GM19043 (cell line): ENCODE results near the gene PROB1.
"Not testable (repeated sequence)": the region's sequence is repeated elsewhere in the genome, so short reads cannot be mapped to it uniquely, and the experiment has no call there.

Source experiments
- ATAC-seq: cut with Tn5 transposase; IDR thresholded peaks from one replicate; pipeline ENCODE4 v1.9.1; 2021; ENCODE audit warnings: low read depth; ENCODE audit not compliant: unreplicated experiment

PROB1 gene

DNA sequence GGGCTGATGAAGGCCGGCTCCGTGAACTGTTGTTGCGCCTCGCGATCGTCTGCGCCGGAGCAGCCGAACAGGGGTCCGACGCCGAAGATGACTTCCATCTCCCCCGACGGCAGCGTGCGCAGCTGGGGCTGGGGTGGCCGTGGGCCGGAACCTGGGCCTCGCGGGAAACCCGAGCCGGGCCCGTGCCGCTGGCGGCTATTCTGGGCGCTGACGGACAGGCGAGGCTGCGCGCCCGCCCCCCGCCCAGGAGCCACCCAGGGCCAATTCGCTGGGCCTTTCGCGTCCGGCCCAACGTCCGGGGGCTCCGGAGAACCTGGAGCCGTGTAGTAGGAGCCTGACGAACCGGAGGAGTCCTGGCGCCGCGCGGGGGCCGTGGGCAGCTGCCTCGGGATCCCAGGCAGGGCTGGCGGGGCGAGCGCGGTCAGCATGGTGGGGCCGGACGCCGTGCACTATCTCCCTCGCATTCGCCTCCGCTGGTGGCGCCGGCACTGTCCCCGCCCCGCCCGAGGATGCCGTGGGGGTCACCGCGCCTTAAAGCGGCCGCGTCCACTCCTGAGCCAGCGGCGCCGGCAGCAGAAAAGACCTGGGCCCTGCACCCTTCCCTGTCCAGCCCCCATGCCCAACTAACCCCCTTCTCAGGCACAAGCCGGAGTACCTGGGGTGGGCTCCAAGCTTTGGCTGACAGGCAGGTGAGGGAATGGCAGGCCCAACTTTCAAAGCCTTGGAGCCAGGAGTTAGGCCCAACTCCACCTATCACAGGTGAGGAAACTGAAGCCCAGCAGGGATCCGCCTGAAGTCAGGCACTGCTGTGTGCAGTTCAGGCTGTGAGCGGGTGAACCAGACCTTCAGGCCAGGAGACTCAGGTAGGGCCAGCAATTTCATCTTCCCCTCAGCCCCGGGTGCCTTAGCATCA is at the start of gene PROB1:
TSS of gene PROB1 (minus strand) at position 451 of the 913 bp plus-strand sequence. CDS start at position 428, 23 bp downstream.
- no peak for ATAC-seq

- ATAC-seq = no peak
Measured at GRCh38 chr5:139443831-139444453, 49.0 kb upstream of the PROB1 start.

DNA sequence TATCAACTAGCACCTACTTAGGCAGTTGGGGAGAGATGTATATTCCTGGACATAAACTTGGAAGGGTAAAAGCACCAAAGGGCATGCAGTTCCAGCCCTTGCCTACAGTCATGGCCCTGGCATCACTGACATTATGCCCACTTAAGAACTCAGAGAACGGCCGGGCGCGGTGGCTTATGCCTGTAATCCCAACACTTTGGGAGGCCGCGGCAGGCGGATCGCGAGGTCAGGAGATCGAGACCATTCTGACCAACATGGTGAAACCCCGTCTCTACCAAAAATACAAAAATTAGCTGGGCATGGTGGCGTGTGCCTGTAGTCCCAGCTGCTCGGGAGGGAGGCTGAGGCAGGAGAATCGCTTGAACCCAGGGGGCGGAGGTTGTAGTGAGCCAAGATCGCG is 45.5 kb upstream of the PROB1 start:
- not testable (repeated sequence) for ATAC-seq

DNA sequence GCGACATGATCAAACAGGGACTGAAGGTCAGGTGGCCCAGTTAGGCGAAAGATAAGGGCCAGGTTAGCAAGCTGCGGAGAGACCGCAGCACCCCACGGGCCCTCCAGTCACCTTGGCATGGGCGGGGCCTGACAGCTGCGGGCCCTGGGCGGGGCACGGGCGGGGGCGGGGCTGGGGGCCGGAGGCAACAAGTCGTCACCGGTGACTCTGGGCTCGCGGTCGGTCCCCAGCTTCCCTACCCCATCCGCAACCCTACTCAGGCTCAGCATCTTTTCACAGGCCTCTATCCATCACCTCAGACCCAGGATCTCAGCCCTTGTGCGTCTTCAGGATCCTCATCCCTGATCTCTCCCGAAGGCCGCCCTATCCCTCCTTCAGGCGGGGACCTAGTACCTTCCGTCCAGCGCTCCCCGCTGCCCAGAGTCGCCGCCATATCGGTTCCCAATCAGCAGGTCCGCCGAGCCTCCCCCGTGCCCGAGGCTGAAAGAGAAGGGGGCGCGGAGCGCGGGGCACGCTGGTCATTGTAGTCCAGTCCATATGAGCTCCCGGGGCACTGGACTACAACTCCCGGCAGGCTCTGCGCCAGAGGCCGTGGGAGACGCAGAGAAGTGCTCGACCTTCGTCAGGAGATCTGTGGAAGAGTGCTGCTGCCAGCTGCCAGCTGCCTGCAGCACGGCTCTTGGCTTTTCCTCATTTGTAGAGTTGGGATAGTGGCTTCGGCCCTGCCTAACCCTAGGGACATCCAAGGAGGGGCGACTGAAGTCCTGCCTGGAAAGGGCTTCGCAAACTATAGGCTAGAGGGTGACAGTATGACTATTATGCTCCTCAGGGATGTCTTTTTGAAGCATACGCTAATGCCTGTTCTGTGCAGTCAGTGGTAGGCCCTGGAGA is 44.4 kb upstream of the PROB1 start, which contains the start of gene DNAJC18:
TSS of gene DNAJC18 (minus strand) at position 513 of the 891 bp plus-strand sequence. CDS start at position 433, 80 bp downstream.
- ATAC-seq = peak; percentile 93

- ATAC-seq = no peak
Measured at GRCh38 chr5:139438707-139439012, 43.8 kb upstream of the PROB1 start.

- no peak for ATAC-seq
Measured at GRCh38 chr5:139435676-139436075, 40.8 kb upstream of the PROB1 start.

- ATAC-seq = no peak
Measured at GRCh38 chr5:139431706-139432105, 36.8 kb upstream of the PROB1 start.

GRCh38 chr5:139430015-139430414 is 35.1 kb upstream of the PROB1 start:
- ATAC-seq = no peak

DNA sequence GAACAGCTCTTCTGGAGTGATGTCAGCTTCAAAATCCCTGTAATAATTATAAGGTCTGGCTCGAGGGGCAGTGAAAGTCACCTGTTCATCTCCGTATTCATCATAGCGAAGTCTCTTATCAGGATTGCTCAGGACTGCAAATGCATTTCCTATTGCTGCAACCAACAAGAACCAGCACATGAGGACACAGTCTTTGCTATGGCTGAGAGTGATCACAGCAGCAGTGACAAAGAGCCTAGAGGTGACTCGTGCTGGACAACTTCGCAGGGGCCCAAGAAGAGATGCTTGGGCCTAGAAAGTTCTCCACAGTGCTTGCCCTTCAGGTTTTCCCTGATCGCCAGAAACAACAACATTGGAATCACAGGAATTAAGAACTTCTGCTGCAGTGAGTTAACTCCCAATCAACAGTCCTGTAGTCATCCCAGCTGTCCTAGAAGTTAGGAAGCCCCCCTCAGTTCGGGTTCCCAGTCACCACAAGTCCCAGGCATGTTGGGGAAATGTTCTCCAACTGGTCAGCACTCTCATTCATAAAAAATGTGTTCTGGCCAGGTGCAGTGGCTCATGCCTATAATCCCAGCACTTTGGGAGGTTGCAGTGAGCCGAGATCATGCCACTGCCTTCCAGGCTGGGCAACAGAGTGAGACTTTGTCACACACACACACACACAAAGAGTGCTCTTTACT is 31.4 kb upstream of the PROB1 start:
- no peak for ATAC-seq

- no peak for ATAC-seq
Measured at GRCh38 chr5:139425497-139425896, 30.6 kb upstream of the PROB1 start.

GRCh38 chr5:139422307-139422893 is 27.5 kb upstream of the PROB1 start:
- ATAC-seq = no peak

DNA sequence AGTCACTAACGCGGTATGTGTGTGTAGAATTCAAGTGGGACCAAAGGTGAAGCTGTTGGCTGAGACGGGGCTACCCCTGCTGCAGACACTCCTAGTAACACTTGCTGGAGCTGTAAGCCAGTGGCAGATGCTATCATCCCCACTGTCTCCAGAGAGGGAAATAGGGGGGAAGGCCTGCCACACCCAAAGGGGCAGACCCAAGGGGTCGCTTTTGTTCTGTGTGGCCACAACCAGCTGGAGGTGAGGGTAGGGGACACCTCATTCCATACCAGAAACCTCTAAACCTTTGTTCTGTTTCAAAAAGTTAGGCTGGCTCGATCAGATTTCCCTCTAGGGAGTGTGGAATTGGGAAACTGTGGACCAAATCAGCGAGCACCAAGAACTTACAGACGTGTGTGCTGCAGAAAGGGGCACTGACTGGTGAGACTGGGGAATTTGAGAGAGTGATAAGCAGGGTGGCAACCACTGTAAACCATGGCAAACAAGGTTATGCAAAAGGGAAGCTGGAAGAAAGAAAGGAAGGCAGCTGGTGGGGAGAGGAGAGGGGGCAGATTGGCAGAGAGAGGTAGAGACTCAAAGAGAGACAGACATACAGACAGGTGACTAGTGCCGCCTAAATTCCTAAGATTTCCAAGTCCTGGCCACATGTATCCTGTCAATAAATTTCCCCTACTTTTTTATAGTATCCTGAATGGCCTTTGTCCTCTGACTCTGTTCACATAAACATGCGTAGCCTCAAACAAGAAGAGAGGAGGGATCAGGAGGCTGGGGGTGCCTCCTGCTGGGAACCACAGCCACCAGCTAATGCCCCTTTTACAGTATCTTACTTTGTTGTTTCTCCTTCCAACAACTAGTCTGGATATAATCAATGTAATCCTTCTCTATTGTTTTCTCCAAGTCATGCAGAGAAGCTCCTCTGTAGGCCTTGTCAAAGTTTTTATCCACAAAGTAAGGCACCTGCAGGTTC is 24.6 kb upstream of the PROB1 start:
- no peak for ATAC-seq

GRCh38 chr5:139418793-139419192 is 23.9 kb upstream of the PROB1 start:
- no peak for ATAC-seq

- ATAC-seq = no peak
Measured at GRCh38 chr5:139417214-139417613, 22.3 kb upstream of the PROB1 start.

DNA sequence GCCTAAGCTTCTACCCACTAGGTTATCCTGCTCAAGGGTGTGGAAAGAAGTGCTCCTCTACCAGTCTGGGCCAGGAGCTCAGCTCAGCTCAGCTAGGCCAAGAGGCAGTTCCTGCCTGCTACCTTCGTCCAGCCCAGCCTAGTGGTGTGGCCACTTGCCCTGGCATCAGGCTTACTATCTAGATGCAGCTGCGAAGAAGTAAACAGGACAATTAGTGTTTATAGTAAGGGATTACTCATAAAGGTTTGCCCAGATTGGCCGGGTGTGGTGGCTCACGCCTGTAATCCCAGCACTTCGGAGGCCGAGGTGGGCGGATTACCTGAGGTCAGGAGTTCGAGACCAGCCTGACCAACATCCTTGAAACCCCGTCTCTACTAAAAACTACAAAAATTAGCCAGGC is 21.7 kb upstream of the PROB1 start:
- ATAC-seq = no peak

DNA sequence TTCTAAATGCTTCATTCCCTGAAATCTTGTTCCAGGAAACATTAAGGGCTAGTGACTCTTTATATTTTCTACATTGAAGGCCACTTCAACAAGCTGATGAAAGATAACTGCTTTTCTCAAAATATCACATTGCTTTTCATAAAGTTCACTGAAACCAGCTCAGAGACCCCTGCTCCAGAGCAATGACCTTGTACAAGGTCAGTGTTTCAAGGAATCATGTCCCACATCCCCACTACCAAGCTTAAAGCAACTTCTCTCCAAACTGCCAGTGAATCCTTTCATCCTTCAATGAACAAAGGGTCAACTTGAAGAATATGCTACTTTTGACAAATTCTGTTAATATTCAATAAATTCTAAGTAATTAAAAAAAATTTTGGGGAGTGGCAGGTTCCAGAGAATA is 21.0 kb upstream of the PROB1 start:
- no peak for ATAC-seq

DNA sequence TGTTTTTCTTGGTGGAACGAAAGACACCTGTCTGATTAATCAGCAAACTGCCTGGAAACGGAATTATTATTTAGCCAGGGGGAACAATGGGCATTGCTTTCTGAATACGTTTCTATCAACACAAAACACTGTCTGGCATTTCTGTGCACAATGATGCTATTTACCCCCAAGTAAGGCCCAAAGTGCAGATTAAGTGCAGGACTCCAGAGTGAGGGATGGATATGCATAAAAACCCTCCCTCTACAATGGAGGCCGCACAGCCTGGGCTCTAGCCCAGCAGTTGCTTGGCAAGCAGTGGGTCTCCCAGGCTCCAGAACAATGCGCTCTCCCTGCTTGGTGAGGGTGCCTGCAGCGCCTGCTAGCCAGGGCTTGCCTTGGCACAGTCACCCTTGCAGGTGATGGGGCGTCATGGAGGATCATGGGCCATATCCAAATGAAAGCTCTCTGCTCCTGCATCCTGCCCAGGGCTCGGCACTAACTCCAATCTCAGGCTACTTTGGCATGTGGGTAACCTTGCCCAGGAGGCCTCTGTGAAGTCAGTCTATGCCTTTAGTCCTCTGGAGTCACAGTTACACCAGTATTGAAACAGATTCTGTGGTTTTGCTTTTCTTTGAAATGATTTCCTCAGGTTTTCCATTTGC is 20.4 kb upstream of the PROB1 start:
- no peak for ATAC-seq

GRCh38 chr5:139414581-139415130 is 19.8 kb upstream of the PROB1 start:
- no peak for ATAC-seq
